ENCODE results near the gene CASP3. TPM values are rescaled to one million over a fixed set of nuclear protein-coding genes. Genes with fewer than 3 reads are reported as not detected.

CASP3 gene
- total RNA-seq, 1 experiment from 2014 or later: 107 TPM

DNA sequence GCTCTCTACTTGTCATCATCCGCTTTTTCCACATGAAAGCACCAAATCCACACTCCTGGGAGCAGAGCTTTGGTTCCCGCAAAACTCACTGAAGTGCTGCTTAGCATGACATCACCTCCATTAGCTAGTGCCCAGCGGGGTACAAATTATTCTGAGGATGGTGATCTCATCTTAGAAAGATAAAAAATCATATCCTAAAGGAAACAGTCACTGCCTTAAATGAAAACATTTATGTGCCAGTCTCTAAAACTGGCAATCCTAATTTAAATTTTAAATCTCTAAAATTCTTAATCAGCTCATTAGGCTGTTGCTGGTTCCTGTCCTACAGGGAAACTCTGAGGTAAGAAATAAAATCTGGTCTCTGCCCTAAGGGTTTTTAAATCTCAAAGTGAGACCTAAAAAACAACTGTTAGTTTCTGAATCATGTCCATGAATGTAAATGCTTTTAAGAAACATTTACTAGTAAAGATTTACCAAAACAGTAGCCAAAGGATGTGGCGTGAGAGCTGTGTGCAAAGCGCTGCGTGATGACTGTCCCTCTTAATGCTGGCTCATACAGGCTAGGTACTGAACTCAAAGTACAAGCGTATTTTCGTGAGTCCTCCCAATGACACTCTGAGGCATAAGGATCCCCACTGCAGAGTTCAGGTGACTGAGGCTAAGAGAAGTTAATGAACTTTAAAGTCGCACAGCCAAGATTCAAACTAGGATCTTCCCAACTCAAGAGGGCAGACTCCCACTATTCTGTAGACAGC is 4.5 kb downstream of the CASP3 start:
- Histone ChIP-seq H2BK5ac (ENCODE audit: insufficient read length, low read length) (no peak overlapping the region), H3K4me2 (ENCODE audit: insufficient read depth, insufficient read length, low read length) (peak overlapping the region; percentile 30), H3K56ac (ENCODE audit: insufficient read length, low read depth, low read length) (no peak overlapping the region), H2BK12ac (ENCODE audit: insufficient read length, low read depth, low read length) (no peak overlapping the region), H2BK120ac (ENCODE audit: low read depth, low read length, poor library complexity, severe bottlenecking) (no peak overlapping the region), H4K5ac (ENCODE audit: insufficient read length, low read depth, low read length) (no peak overlapping the region), H3K9me3 (ENCODE audit: control insufficient read depth, low read depth, low read length) (no peaks in the 10 kb centered on the region), H3K79me1 (ENCODE audit: insufficient read depth, low read depth, low read length, poor library complexity, severe bottlenecking) (no peaks in the 10 kb centered on the region), H3K4me1 (ENCODE audit: insufficient read depth, low read length) (peaks cover 16% of the 10 kb centered on the region), H3K27me3 (ENCODE audit: insufficient read depth, low read length) (no peaks in the 10 kb centered on the region), H3K14ac (ENCODE audit: insufficient read depth, low read length) (no peak overlapping the region), H4K20me1 (ENCODE audit: control insufficient read depth, insufficient read depth, insufficient read length) (no peaks in the 10 kb centered on the region), H3K23ac (ENCODE audit: insufficient read length, low read depth, low read length) (no peak overlapping the region), H3K9ac (ENCODE audit: extremely low read depth, insufficient read length, low read length) (peak overlapping the region; percentile 59), H3T11ph (ENCODE audit: low read length) (no peak overlapping the region), H3K18ac (ENCODE audit: insufficient read length, low read depth, low read length) (no peak overlapping the region), H2AK5ac (ENCODE audit: insufficient read length, low read length) (no peak overlapping the region), H3K79me2 (ENCODE audit: insufficient read depth, low read length) (peaks cover 55% of the 10 kb centered on the region), H3K27ac (ENCODE audit: insufficient read length, low read depth, low read length) (peak overlapping the region; percentile 58), H2AFZ (ENCODE audit: low read length) (no peak overlapping the region), H3K4ac (ENCODE audit: low read depth, low read length) (no peak overlapping the region), H3K23me2 (ENCODE audit: insufficient read length, low read depth, low read length, poor library complexity, severe bottlenecking) (peaks cover 10% of the 10 kb centered on the region), H2BK20ac (ENCODE audit: low read depth, low read length, poor library complexity, severe bottlenecking) (no peak overlapping the region), H4K8ac (replicated peaks; ENCODE audit: insufficient read length, low read depth, low read length) (no peak overlapping the region), H2BK15ac (ENCODE audit: low read depth, low read length) (no peak overlapping the region), H4K91ac (ENCODE audit: insufficient read length, low read depth, low read length) (no peak overlapping the region)
- no peaks in the 10 kb centered on the region for H3K27me3 Mint-ChIP-seq (ENCODE audit: low read depth)
- peak overlapping the region; percentile 20 to 92 (median 77); a peak in 6 of 7 replicates for H3K27ac Mint-ChIP-seq
- TF ChIP-seq CTCF (conservative IDR thresholded peaks at IDR 0.05): no peak
- no peak for DNase-seq
- no CpG with 5 or more reads among the region's 9 CpGs for WGBS (ENCODE audit: extremely low coverage, insufficient read length, low lambda C conversion rate)
- peak overlapping the region; percentile 35 to 49; a peak in 3 of 5 replicates for H3K4me3 Mint-ChIP-seq
- peaks cover 6 to 33% (median 22%) of the 10 kb centered on the region in 3 experiments; a peak in 6 of 7 replicates for H3K36me3 Mint-ChIP-seq (ENCODE audit: insufficient read depth in 1 of 3, low read depth in 3 of 3)
- peaks cover 57 to 68% of the 10 kb centered on the region in 2 experiments for H3K4me1 Mint-ChIP-seq
- H3K9me3 Mint-ChIP-seq: no peaks in the 10 kb centered on the region

All from H9 (cell line).